Measurements from ENCODE around the gene ARHGAP42.

The ARHGAP42 gene

DNA sequence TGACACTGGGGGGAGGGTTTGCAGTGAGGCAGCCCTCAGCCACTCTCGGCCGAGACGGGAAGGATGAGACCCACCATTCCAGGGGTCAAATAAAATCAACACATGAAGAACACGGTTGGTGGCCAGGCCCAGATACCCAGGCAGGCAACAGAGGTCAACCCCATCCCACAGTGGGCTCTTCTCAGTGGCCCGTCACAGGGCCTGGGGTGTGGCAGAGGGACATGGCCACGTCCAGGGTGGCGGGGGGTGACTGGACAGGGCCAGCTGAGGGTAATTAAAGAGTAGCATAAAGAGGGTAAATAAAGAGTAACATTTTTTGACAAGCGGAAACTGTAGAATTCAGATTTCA is 188.4 kb downstream of the ARHGAP42 start:
- TF ChIP-seq, protein P1, sequence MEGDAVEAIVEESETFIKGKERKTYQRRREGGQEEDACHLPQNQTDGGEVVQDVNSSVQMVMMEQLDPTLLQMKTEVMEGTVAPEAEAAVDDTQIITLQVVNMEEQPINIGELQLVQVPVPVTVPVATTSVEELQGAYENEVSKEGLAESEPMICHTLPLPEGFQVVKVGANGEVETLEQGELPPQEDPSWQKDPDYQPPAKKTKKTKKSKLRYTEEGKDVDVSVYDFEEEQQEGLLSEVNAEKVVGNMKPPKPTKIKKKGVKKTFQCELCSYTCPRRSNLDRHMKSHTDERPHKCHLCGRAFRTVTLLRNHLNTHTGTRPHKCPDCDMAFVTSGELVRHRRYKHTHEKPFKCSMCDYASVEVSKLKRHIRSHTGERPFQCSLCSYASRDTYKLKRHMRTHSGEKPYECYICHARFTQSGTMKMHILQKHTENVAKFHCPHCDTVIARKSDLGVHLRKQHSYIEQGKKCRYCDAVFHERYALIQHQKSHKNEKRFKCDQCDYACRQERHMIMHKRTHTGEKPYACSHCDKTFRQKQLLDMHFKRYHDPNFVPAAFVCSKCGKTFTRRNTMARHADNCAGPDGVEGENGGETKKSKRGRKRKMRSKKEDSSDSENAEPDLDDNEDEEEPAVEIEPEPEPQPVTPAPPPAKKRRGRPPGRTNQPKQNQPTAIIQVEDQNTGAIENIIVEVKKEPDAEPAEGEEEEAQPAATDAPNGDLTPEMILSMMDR (IDR thresholded peaks at IDR 0.05), result no peak

DNA sequence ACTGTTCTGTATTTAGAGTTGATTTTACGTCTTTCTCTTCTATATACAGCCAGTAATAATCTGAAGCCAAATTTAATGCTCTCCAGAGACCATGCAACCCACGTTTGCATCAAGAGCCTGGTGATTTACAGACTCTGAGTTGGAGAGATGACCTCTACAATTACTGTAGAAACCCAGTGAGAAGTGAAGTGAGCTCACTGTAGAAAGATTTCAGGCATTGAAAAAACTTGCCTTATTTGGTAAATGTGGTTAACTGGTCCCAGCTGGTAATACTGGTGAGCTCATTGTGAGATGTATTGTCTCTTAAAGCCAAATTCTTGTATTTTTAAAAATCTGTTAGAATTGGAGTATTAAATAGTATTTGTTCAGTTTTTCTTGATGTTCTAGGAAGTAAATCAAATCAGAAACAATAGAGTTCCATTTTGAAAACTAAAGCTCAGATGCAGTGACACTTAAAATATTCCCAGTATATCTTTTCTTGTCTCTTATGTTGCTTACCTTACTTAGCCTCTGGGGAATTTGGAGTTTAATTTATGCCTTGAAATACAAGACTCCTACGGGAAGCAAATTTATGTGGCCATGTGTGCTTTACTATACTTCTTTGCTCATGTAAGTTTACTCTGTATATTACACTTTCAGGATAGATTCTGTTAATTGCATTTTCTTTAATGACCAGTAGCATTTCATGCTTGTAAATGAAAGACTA is 189.9 kb downstream of the ARHGAP42 start:
- TF ChIP-seq, protein P1 (IDR thresholded peaks at IDR 0.05), result no peak

DNA sequence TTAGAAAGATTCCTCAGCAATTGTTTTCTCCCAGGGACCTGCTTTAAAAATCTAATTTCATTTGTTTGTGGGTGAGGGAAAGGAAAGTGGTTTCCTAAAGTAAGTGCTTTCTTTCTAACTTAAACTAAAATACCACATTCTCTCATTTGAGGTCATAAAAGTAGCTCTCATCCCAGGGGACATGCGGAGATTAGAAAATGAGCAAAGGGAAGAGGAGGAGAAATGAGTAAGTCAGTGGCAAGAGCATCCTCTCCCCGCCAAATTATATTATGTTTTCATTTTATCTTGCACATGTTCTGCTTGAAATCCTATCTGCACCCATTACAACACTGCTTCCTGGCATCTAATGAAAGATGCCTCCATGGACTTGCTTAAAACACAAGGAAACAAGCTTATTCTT is 191.4 kb downstream of the ARHGAP42 start:
- TF ChIP-seq, protein P1 (IDR thresholded peaks at IDR 0.05), result no peak

DNA sequence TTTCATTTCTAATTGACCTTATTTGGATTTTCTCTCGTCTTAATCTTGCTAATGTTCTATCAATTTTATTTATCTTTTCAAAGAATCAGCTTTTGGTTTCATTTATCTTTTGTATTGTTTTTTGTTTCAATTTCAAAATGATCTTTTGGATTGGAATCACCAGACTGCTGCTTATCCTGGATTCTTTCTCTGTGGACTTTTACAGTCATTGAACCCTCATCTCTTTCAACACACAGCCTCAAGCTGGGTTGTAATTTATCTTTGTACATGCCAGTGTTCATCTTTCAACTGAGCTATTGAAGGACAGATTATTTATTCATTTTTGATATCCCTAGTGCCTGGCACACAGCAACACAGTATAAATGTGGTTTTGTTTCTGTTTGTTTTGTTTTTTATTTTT is 195.9 kb downstream of the ARHGAP42 start:
- TF ChIP-seq, protein P1 (IDR thresholded peaks at IDR 0.05), result no peak

DNA sequence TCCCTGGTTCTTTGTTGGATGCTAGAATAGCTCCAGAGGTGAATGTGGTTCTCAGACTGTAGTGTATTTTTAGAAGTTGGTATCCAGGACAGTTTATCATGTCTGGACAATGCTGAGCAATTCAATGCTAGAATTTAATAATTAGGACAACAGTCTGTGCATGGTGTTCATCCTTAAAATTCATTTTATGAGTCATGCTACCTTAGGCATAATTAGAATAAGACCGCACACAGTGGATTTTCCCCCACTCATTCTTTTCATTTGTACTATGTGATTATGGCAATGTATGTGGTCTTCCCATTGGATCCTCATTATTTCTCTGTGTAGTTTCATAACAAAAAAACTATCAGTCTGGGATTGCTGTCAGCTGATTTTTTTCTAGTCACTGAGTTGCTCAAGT is 196.7 kb downstream of the ARHGAP42 start:
- TF ChIP-seq, protein P1 (IDR thresholded peaks at IDR 0.05), result no peak

DNA sequence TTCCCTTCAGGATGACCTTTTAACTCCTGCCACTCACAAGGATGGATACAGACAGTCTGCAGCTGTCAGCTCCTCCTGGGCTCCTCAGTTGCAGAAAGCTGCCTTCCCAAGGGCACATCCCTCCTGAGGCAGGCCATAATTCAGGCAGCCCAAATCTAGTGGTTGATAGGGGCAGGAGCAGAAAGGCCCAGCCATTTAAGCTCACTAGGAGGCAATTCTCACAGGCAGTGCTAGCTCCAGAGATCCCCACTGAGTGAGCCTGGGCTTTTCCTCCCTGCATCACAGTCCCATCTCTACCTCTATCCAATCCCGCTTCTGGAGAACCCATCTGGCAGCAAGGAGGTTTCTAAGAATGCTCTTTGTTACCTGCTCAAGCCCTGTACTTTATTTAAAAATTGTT is 200.6 kb downstream of the ARHGAP42 start:
- TF ChIP-seq, protein P1 (IDR thresholded peaks at IDR 0.05), result no peak

DNA sequence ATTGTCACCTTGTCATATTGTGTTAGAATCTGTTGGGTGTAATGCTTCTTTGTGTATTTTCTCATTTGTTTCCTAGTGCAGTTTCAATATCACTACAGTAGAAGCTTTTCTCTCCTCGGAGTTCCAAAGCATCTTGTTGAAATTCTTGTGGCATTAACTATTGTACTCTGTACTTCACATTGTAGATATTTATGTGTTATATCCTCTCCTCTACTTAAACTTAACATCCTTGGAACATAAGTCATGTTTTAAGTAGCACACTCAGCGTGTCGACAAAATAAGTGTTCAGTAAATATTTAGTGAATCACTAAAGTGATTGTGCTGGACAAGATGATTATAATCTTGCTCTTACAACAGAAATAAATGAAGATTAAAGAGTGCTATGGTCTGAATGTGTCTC is 201.7 kb downstream of the ARHGAP42 start:
- TF ChIP-seq, protein P1 (IDR thresholded peaks at IDR 0.05), result no peak

DNA sequence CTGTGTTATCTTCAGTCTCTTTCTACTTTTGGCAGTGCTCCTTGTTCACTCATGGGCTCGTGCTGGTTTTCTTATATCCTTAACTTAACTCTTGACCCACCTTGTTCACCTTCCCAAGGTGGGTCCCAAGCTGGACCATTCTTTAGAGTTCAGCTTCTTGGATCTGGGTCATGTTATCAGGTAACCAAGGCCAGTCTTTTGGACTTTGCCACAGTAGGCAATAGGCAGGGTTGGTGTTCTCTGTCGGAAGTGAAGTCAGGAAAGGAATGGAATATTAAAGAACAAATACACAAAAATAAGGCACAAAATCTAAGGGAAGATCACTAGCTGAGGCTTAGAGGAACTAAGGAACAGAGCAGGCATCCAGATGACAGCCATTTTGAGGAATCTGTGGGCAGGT is 202.7 kb downstream of the ARHGAP42 start:
- TF ChIP-seq, protein P1 (IDR thresholded peaks at IDR 0.05), result no peak
